ENCODE data around the gene FRG2B.
"Not testable (repeated sequence)": the region's sequence is repeated elsewhere in the genome, so short reads cannot be mapped to it uniquely, and the experiment has no call there.

Gene FRG2B

GRCh38 chr10:133592716-133593115 is 33.9 kb downstream of the FRG2B start:
- no peak for DNase-seq

- no peak for DNase-seq
These were observed 35.6 kb downstream of the FRG2B start for GRCh38 chr10:133590970-133591359.

GRCh38 chr10:133590226-133590969 is 36.2 kb downstream of the FRG2B start:
- no peak for DNase-seq

DNA sequence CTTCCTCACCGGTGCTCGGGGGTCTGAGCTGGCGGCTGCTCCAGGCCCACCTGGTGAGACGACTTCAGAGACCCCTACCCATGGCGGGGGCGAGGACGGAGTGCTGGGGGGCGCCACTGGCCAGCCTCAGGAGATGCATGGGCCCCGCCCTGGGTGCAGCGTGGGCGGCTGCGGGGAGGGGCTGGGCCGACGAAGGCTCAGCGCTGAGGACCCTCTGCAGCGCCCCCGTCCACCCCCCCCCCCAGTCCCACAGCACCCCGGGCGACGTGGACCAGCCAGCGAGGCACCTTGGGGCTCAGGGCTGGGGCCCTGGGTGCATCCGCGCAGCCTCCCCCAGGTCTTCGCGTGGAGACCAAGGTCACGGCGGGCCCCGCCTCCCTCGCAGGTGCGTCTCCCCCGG is 49.6 kb downstream of the FRG2B start:
- DNase-seq: not testable (repeated sequence)

Data from NCI-H226 (cell line).